ENCODE measurements around the gene PYGO2. TPM values are rescaled to one million over a fixed set of nuclear protein-coding genes. Genes with fewer than 3 reads are reported as not detected.

PYGO2 gene
- 19.4 to 23.1 TPM (median 22.1 TPM) in 5 replicates for total RNA-seq (2022; extraction: Qiagen RNA extraction)

GRCh38 chr1:154961207-154962155, at the start of gene PYGO2:
PYGO2 (minus strand) TSS chr1:154961782; CDS start chr1:154961576, 206 bp downstream.

DNA sequence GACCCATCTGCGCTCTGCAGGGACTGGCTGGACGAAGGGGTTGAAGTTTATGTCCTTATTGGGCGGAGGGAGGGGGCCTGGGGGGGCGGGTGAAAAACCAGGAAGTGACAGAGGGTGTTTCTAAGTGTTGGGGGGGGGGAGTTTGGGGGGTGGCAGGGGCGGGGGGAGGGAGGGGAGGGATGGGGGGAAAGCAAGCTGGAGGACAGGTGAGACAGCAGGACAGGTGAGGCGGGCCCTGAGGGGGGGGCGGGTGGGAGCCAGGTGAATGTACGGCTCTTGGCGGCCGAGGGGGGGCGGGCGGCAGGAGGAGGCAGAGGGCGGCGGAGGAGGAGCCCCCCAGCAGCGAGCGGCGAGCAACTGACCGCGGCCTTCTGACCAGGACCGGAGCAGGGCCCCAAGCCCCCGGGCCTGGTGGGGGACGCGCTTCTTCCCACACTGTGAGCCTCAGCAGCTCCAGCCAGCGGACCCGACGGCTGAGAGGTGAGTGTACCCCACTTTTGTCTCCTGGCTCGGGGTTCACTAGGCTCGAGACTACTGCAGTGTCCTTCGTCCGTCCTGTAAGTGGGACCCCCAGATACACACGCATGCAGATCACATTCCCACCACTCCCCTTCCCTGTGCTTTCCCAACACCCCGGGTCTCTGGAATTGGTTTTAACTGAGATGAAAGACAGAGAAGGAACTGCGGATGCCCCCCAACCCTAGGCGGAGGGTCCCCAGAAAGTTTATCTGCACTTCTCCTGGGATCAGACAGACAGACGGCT, 41.1 kb upstream of the PYGO2 start, which contains the start of gene ZBTB7B:
Gene ZBTB7B, plus strand, starts transcription at position 339 of the 763 bp plus-strand sequence. CDS start 11,859 bp downstream, outside the sequence.

DNA sequence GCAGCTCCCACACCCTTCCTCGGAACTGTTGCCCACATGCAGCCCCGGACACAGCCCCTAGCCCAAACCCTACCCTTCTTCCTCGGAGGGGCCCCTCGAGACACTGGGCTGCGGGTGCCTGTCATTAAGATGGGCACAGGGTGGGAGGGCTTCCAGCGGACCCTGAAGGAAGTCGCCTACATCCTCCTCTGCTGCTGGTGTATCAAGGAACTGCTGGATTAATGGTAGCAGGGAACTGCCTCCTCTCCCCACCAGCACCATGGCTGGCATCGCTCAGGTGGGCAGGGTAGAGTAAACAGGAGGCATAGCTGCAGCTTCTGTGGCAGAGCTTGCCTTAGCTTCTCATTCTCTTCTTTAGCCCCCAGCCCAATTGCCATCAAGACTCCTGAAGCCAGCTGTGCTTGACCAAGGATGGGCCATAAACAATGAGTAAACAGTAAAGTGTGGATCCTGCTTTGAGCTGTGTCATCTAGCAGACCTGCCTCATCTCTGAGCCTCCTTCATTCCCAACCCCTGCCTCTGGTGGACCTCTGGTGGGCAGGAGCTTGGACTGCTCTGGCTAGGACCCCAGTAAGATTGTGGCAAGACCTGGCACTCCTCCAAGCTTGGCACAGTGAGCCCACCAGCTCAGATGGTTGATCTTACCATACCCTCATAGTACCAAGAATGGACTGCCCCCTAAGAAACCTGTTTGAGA, 32.1 kb upstream of the PYGO2 start, which contains the start of gene LENEP:
Gene LENEP, plus strand, starts transcription at position 15 of the 697 bp plus-strand sequence. Its CDS starts 22 bp downstream, at position 37.

DNA sequence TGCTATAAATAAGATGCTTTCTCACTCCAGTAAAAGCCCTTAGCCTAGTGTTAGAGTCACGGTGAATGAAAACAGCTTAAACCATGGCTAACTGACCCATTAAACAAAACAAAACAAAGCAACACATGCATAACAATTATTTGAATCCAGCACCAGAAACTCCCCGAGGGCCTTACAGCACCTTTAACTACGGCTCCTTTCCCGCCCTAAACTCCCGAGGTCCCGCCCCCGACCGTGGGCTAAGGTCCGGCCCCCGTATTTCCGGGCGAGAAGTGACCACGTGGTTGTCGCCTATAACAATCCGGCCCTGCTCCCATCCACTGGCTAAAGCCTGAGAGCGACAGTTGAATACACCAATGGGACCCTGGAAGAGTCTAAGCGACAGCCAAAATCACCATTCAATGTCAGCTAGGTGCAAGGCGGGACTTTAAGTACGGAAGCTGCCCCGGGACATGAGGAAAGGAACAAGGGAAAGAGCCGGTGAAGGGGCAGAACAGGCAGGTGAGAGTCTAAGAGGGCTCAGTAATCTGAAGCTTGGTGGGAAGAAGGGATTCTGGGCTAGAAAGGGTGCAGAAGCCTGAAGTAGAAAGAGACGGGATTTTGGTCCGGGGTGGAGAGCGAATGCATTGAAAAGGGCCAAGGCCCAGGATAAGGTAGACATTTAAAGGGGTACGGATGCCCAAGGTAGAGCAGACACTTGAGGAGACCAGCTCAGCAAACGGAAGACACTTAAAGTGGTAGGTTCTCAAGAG, 21.5 kb upstream of the PYGO2 start, which contains the start of gene FLAD1:
Gene FLAD1, plus strand, starts transcription at position 448 of the 752 bp plus-strand sequence. CDS start 351 bp downstream, outside the sequence.

DNA sequence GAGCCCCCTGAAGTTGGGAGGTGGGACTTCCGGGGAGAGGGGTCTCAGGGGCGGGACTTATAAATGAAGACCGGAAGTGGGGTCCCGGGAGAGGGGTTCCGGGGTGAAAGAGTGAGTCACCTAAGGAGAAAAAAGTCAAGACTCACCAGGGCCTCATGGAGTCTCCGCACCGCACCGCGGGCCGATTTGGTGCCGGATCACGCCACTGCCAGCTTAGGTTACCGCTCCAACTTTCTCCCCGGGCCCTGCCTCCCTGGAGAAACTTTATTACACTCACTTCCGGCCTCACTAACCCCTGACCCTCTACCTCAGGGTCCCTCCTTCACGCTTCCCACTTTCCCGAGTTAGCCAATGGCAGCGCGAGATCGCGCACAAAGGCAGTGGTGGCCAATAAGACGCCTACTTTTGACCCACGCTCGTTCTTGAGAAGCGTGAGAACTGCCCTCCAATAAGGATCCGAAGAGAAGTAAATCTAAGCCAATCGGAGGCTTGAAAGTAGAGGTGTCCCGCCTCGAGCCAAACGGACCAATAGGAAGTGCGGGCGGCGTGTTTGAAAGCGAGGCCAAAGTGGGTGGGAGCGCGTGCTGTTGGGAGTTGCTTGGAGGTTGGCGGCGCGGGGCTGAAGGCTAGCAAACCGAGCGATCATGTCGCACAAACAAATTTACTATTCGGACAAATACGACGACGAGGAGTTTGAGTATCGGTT, 12.7 kb upstream of the PYGO2 start, which contains the start of gene CKS1B:
Gene CKS1B, plus strand, starts transcription at position 580 of the 706 bp plus-strand sequence. Its CDS starts 65 bp downstream, at position 645.

GRCh38 chr1:154970631-154971340, 9.2 kb upstream of the PYGO2 start, which contains the start of gene SHC1:
SHC1 (minus strand) TSS chr1:154970747; CDS start chr1:154970526, 221 bp downstream.

GRCh38 chr1:154955718-154956543, 5.7 kb downstream of the PYGO2 start, which contains the start of gene PBXIP1:
PBXIP1 (minus strand) TSS chr1:154956099; CDS start chr1:154953721, 2,378 bp downstream.

DNA sequence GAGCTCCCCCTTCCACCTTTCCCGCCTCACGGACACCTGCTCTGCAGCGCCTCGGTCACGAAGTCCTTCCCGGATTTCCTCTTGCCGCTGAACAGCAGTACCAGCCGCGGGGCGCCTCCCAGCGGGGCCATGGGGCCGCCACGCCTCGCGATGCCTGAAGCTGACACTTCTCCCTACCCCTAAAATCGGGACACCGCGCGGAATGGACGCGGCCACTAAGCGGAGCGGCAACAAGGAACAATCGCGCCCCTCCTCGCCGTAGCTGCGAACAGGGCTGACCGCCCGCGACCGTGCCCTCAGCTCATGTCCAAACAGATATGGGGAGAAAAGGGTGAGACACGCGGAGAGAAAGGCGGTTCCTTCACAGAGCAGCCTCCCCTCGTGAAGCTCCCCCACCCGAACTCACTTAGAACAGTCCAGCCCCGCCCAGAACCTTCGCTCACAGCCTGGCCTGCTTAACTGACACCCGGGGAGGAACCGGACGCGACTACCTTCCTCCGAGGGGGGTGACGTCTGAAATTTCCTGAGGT, 25.0 kb downstream of the PYGO2 start, which contains the start of gene PMVK:
Gene PMVK, minus strand, starts transcription at position 165 of the 530 bp plus-strand sequence. Its CDS starts 34 bp downstream, at position 131.

Other genes with a start within 250 kb of the PYGO2 start
- gene KCNN3, start 91.5 kb downstream of the PYGO2 start, total RNA-seq (2022; extraction: Qiagen RNA extraction), result 0.02 to 0.11 TPM (median 0.05 TPM) in 5 replicates
- gene PMVK, start 25.1 kb downstream of the PYGO2 start, total RNA-seq (2022; extraction: Qiagen RNA extraction), result 41.4 to 44.4 TPM (median 42.1 TPM) in 5 replicates
- 11.9 to 16.0 TPM (median 14.4 TPM) in 5 replicates for gene PBXIP1, start 5.7 kb downstream of the PYGO2 start, total RNA-seq (2022; extraction: Qiagen RNA extraction)
- 209 to 336 TPM (median 304 TPM) in 5 replicates for gene SHC1, start 9.0 kb upstream of the PYGO2 start, total RNA-seq (2022; extraction: Qiagen RNA extraction)
- gene CKS1B, start 12.9 kb upstream of the PYGO2 start, total RNA-seq (2022; extraction: Qiagen RNA extraction), result 301 to 343 TPM (median 324 TPM) in 5 replicates
- 39.1 to 45.0 TPM (median 43.1 TPM) in 5 replicates for gene FLAD1, start 21.6 kb upstream of the PYGO2 start, total RNA-seq (2022; extraction: Qiagen RNA extraction)
- gene LENEP, start 31.8 kb upstream of the PYGO2 start, total RNA-seq (2022; extraction: Qiagen RNA extraction), result not detected in 5 replicates
- 38.8 to 58.2 TPM (median 53.7 TPM) in 5 replicates for gene ZBTB7B, start 41.0 kb upstream of the PYGO2 start, total RNA-seq (2022; extraction: Qiagen RNA extraction)
- 0.30 to 1.1 TPM (median 0.73 TPM) in 5 replicates for gene DCST2, start 72.0 kb upstream of the PYGO2 start, total RNA-seq (2022; extraction: Qiagen RNA extraction)
- gene DCST1, start 72.0 kb upstream of the PYGO2 start, total RNA-seq (2022; extraction: Qiagen RNA extraction), result 0.05 to 0.06 TPM (median 0.06 TPM) in 3 of 5 replicates, not detected in the others
- gene ADAM15, start 89.5 kb upstream of the PYGO2 start, total RNA-seq (2022; extraction: Qiagen RNA extraction), result 68.8 to 122 TPM (median 111 TPM) in 5 replicates
- gene EFNA4, start 102.0 kb upstream of the PYGO2 start, total RNA-seq (2022; extraction: Qiagen RNA extraction), result 14.0 to 17.2 TPM (median 14.8 TPM) in 5 replicates
- gene EFNA3, start 117.1 kb upstream of the PYGO2 start, total RNA-seq (2022; extraction: Qiagen RNA extraction), result 12.6 to 15.3 TPM (median 13.8 TPM) in 5 replicates
- gene EFNA1, start 166.1 kb upstream of the PYGO2 start, total RNA-seq (2022; extraction: Qiagen RNA extraction), result 16.4 to 24.1 TPM (median 18.9 TPM) in 5 replicates
- 30.9 to 37.0 TPM (median 32.7 TPM) in 5 replicates for gene SLC50A1, start 174.1 kb upstream of the PYGO2 start, total RNA-seq (2022; extraction: Qiagen RNA extraction)
- 63.4 to 82.2 TPM (median 77.7 TPM) in 5 replicates for gene DPM3, start 178.7 kb upstream of the PYGO2 start, total RNA-seq (2022; extraction: Qiagen RNA extraction)
- 221 to 270 TPM (median 241 TPM) in 5 replicates for gene KRTCAP2, start 211.5 kb upstream of the PYGO2 start, total RNA-seq (2022; extraction: Qiagen RNA extraction)
- gene TRIM46, start 212.1 kb upstream of the PYGO2 start, total RNA-seq (2022; extraction: Qiagen RNA extraction), result 1.8 to 2.9 TPM (median 2.5 TPM) in 5 replicates
- 5.1 to 10.0 TPM (median 7.6 TPM) in 5 replicates for gene THBS3, start 246.1 kb upstream of the PYGO2 start, total RNA-seq (2022; extraction: Qiagen RNA extraction)
- gene MTX1, start 246.9 kb upstream of the PYGO2 start, total RNA-seq (2022; extraction: Qiagen RNA extraction), result 64.1 to 69.8 TPM (median 65.5 TPM) in 5 replicates

All from A549 treated with dexamethasone at 1 μM for 4 hours (cell line).